Measurements from ENCODE around the gene KCNA5.

GRCh38 chr12:5044420-5045295, 979 bp downstream of the KCNA5 start:
- TF ChIP-seq CTCF (IDR thresholded peaks at IDR 0.05) (no peak), POLR2A (IDR thresholded peaks at IDR 0.05) (no peak)
